ENCODE data around the gene PNP. TPM values are rescaled to one million over a fixed set of nuclear protein-coding genes. Genes with fewer than 3 reads are reported as not detected.

The PNP gene
- total and polyA plus RNA-seq, 10 of the 15 experiments (the other 5 are each of a cell fraction or from before 2014, with no cell fraction given): 103 to 215 (median 138) TPM

- peak; percentile 48 for TF ChIP-seq IKZF1 (conservative IDR thresholded peaks at IDR 0.05)
- TF ChIP-seq SREBF2 (IDR thresholded peaks at IDR 0.05; ENCODE audit: low read length): no peak
- TF ChIP-seq BCL3 (IDR thresholded peaks at IDR 0.05; ENCODE audit: borderline replicate concordance, insufficient read depth, low read depth, low read length, poor library complexity, severe bottlenecking): no peak
- TF ChIP-seq CHD2 (IDR thresholded peaks at IDR 0.05; ENCODE audit: borderline replicate concordance, low read depth, low read length): no peak
- 0 out of 2 replicates have a peak, but pooled peaks have one; percentile 43 for TF ChIP-seq HDGF (IDR thresholded peaks at IDR 0.05)
- peak; percentile 59 for TF ChIP-seq MXI1 (IDR thresholded peaks at IDR 0.05; ENCODE audit: low read depth, low read length)
- TF ChIP-seq RFX5 (IDR thresholded peaks at IDR 0.05; ENCODE audit: low read depth, low read length): 0 out of 2 replicates have a peak, but pooled peaks have one; percentile 26
- TF ChIP-seq PRDM15 (CRISPR knock-in tag; IDR thresholded peaks at IDR 0.05): no peak
- no peak for TF ChIP-seq YBX1 (IDR thresholded peaks at IDR 0.05)
- no peak for TF ChIP-seq EZH2 (IDR thresholded peaks at IDR 0.05; ENCODE audit: borderline replicate concordance, control insufficient read depth, low read depth, low read length)
- no peak for TF ChIP-seq ZNF217 (IDR thresholded peaks at IDR 0.05)
- TF ChIP-seq SMAD1 (IDR thresholded peaks at IDR 0.05; ENCODE audit: low read depth, partially characterized antibody): peak; percentile 53
- TF ChIP-seq SIN3A (IDR thresholded peaks at IDR 0.05; ENCODE audit: low read depth, low read length): no peak; the same call in none of the 2 replicates
- peak; percentile 82; the same call in 1 of the 2 replicates for TF ChIP-seq TCF3 (IDR thresholded peaks at IDR 0.05; ENCODE audit: borderline replicate concordance, insufficient read depth, low read depth, low read length)
- TF ChIP-seq ZNF24 (IDR thresholded peaks at IDR 0.05): no peak
These were observed at the start of gene PNP (continued) for GRCh38 chr14:20469242-20469889.
